ENCODE measurements around the gene NPDC1. TPM values are rescaled to one million over a fixed set of nuclear protein-coding genes. Genes with fewer than 3 reads are reported as not detected.

Gene NPDC1
- total RNA-seq, 1 experiment from 2014 or later: 44.1 TPM

- no peaks in the 10 kb centered on the region for H3K27me3 Mint-ChIP-seq (ENCODE audit: insufficient read depth, unreplicated experiment)
- H3K36me3 ChIP-seq (ENCODE audit: control insufficient read depth, insufficient read depth, low read length): no peaks in the 10 kb centered on the region
- H3K9me3 ChIP-seq: no peaks in the 10 kb centered on the region
- BruUV-seq (replicated peaks): no TSS peak
- H3K4me3 ChIP-seq (ENCODE audit: low read depth, low read length): no peak overlapping the region
- H3K27ac Mint-ChIP-seq (ENCODE audit: unreplicated experiment): no peak overlapping the region
- POLR2A ChIA-PET: no interaction called here
- DNase-seq: peak; percentile 68 to 69
- peak; percentile 51 to 57 for TF ChIP-seq CTCF (IDR thresholded peaks at IDR 0.05; ENCODE audit: insufficient read depth in 1 of 2, low read depth in 1 of 2, low read length in 1 of 2, severe bottlenecking in 1 of 2, unreplicated experiment in 1 of 2)
- intact Hi-C loops (cut with micrococcal nuclease; ENCODE audit: unreplicated experiment): no loop called here
- no peaks in the 10 kb centered on the region for H3K27me3 ChIP-seq (replicated peaks; ENCODE audit: control insufficient read depth, insufficient read depth, low read length)
- no peaks in the 10 kb centered on the region for H3K36me3 Mint-ChIP-seq (ENCODE audit: insufficient read depth, unreplicated experiment)
- H3K4me3 Mint-ChIP-seq (ENCODE audit: unreplicated experiment): no peak overlapping the region
- H3K4me1 Mint-ChIP-seq (ENCODE audit: low read depth, unreplicated experiment): peaks cover 6% of the 10 kb centered on the region
- peaks cover 12% of the 10 kb centered on the region for H3K4me1 ChIP-seq
- H3K9me3 Mint-ChIP-seq (ENCODE audit: unreplicated experiment): no peaks in the 10 kb centered on the region
- CTCF ChIA-PET: interaction anchor here (0.5 to 1.6 kb wide), 6 partner anchors 14 to 187 kb away, joined by 3 to 9 read pairs (median 4); partner anchors contain the start of gene SAPCD2
Measured at GRCh38 chr9:137049544-137050449, 3.8 kb upstream of the NPDC1 start.

GRCh38 chr9:137048655-137049543 is 2.9 kb upstream of the NPDC1 start:
- ChIA-PET POLR2A (no interaction called here), CTCF (interaction anchor here (0.5 to 1.6 kb wide), 7 partner anchors 9 to 188 kb away, joined by 3 to 9 read pairs (median 5); partner anchors contain the start of gene SAPCD2)
- Mint-ChIP-seq H3K36me3 (ENCODE audit: insufficient read depth, unreplicated experiment) (no peaks in the 10 kb centered on the region), H3K4me1 (ENCODE audit: low read depth, unreplicated experiment) (no peaks in the 10 kb centered on the region), H3K27me3 (ENCODE audit: insufficient read depth, unreplicated experiment) (no peaks in the 10 kb centered on the region), H3K4me3 (ENCODE audit: unreplicated experiment) (no peak overlapping the region), H3K9me3 (ENCODE audit: unreplicated experiment) (no peaks in the 10 kb centered on the region), H3K27ac (ENCODE audit: unreplicated experiment) (no peak overlapping the region)
- no peak for DNase-seq
- Histone ChIP-seq H3K4me1 (0 out of 2 replicates have a peak, but pooled peaks cover 5% of the 10 kb centered on the region), H3K27me3 (replicated peaks; ENCODE audit: control insufficient read depth, insufficient read depth, low read length) (no peaks in the 10 kb centered on the region), H3K9me3 (no peaks in the 10 kb centered on the region), H3K4me3 (ENCODE audit: low read depth, low read length) (no peak overlapping the region), H3K36me3 (ENCODE audit: control insufficient read depth, insufficient read depth, low read length) (no peaks in the 10 kb centered on the region)
- no peak for TF ChIP-seq CTCF (IDR thresholded peaks at IDR 0.05; ENCODE audit: insufficient read depth in 1 of 2, low read depth in 1 of 2, low read length in 1 of 2, severe bottlenecking in 1 of 2, unreplicated experiment in 1 of 2)
- intact Hi-C loops (cut with micrococcal nuclease; ENCODE audit: unreplicated experiment): no loop called here
- BruUV-seq (replicated peaks): no TSS peak

All from Caco-2 (cell line).